Hepatocyte (in vitro differentiated cells): ENCODE results near the gene ATP6V1F. TPM values are rescaled to one million over a fixed set of nuclear protein-coding genes. Genes with fewer than 3 reads are reported as not detected.

Source experiments
- DNase-seq: peaks from one replicate; pipeline ENCODE4 v3.0.0-alpha.2; 2016; ENCODE audit warnings: low spot score
- H2AFZ ChIP-seq: fragments of 200-600 bp; sonication (generic); 2 replicates; pipeline ENCODE4 v1.6.0; 2016; ENCODE audit warnings: antibody characterized with exemption, mild to moderate bottlenecking
- H3K27ac ChIP-seq: fragments of 200-600 bp; sonication (generic); 2 replicates; pipeline ENCODE4 v1.5.1; 2016; ENCODE audit warnings: mild to moderate bottlenecking
- H3K27me3 ChIP-seq: fragments of 200-600 bp; sonication (generic); 2 replicates; pipeline ENCODE4 v1.6.1; 2016
- H3K36me3 ChIP-seq: fragments of 200-600 bp; sonication (generic); replicated peaks from 2 replicates; pipeline ENCODE4 v1.5.1; 2016; ENCODE audit warnings: low read depth; ENCODE audit not compliant: insufficient read depth
- H3K4me1 ChIP-seq: fragments of 200-600 bp; sonication (generic); 2 replicates; pipeline ENCODE4 v1.5.1; 2016; ENCODE audit warnings: mild to moderate bottlenecking, moderate library complexity; ENCODE audit not compliant: insufficient read depth
- H3K4me2 ChIP-seq: fragments of 200-600 bp; sonication (generic); 2 replicates; pipeline ENCODE4 v1.6.0; 2016
- H3K4me3 ChIP-seq: fragments of 200-600 bp; sonication (generic); 2 replicates; pipeline ENCODE4 v1.5.1; 2016; ENCODE audit warnings: mild to moderate bottlenecking
- H3K79me2 ChIP-seq: fragments of 200-600 bp; sonication (generic); 2 replicates; pipeline ENCODE4 v1.6.0; 2017; ENCODE audit warnings: mild to moderate bottlenecking
- H3K9me2 ChIP-seq: fragments of 200-600 bp; sonication (generic); replicated peaks from 2 replicates; pipeline ENCODE4 v1.6.0; 2017; ENCODE audit warnings: mild to moderate bottlenecking; ENCODE audit not compliant: insufficient read depth
- H3K9me3 ChIP-seq: fragments of 200-600 bp; sonication (generic); 2 replicates; pipeline ENCODE4 v1.5.1; 2016; ENCODE audit warnings: low read depth, mild to moderate bottlenecking
- H4K20me1 ChIP-seq: fragments of 200-600 bp; sonication (generic); 2 replicates; pipeline ENCODE4 v1.6.0; 2016; ENCODE audit warnings: mild to moderate bottlenecking; ENCODE audit not compliant: insufficient read depth, poor library complexity, severe bottlenecking
- CTCF ChIP-seq: fragments of 200-600 bp; sonication (generic); IDR thresholded peaks from 2 replicates; pipeline ENCODE4 v1.5.1; 2016; ENCODE audit warnings: antibody characterized with exemption, mild to moderate bottlenecking; ENCODE audit not compliant: poor library complexity
- EZH2 ChIP-seq: fragments of 200-600 bp; sonication (generic); IDR thresholded peaks from 2 replicates; pipeline ENCODE4 v1.6.1; 2016; ENCODE audit warnings: antibody characterized with exemption, mild to moderate bottlenecking, borderline replicate concordance
- EZH2phosphoT487 ChIP-seq: fragments of 200-600 bp; sonication (generic); IDR thresholded peaks from one replicate; pipeline ENCODE4 v1.6.1; 2018; ENCODE audit warnings: antibody characterized with exemption, mild to moderate bottlenecking, low read depth, moderate library complexity; ENCODE audit not compliant: unreplicated experiment, severe bottlenecking
- WGBS: methylation state at CpG from one replicate; pipeline ENCODE4 v1.1.6; 2016; ENCODE audit warnings: low lambda C conversion rate; ENCODE audit errors: missing lambda C conversion rate; 5-methylcytosine and 5-hydroxymethylcytosine counted together
- polyA plus RNA-seq: library from polyadenylated mRNA; unstranded; fragments of >200 nt; fragmentation: Nextera tagmentation; extraction: Ambion mirVana; gene quantifications from 2 replicates; pipeline ENCODE4 v1.2.1, GENCODE V29; 2016
- total RNA-seq: library from RNA; depleted of rRNA; stranded (reverse); fragments of >200 nt; gene quantifications from 2 replicates; pipeline ENCODE4 v1.2.3, GENCODE V29; 2014

ATP6V1F gene
- total and polyA plus RNA-seq, 2 experiments from 2014 or later: 184 to 422 TPM

GRCh38 chr7:128915271-128915819 lies 52.7 kb downstream of the ATP6V1F start:
- Histone ChIP-seq H3K79me2 (no peaks in the 10 kb centered on the region), H3K27ac (no peak overlapping the region), H3K36me3 (no peaks in the 10 kb centered on the region), H3K27me3 (peaks cover 68% of the 10 kb centered on the region), H2AFZ (no peak overlapping the region), H3K4me1 (peaks cover 6% of the 10 kb centered on the region), H3K9me3 (no peaks in the 10 kb centered on the region), H3K4me3 (no peak overlapping the region), H4K20me1 (no peaks in the 10 kb centered on the region), H3K9me2 (no peaks in the 10 kb centered on the region), H3K4me2 (peak overlapping the region; percentile 76)
- DNase-seq: no peak
- peak; percentile 70 for TF ChIP-seq EZH2
- TF ChIP-seq CTCF: no peak
- peak; percentile 61 for TF ChIP-seq EZH2phosphoT487
- WGBS: 15% methylated on average over 24 of the region's 34 CpGs

Other genes with a start within 250 kb of the ATP6V1F start
- gene GARIN1A, start 190.6 kb upstream of the ATP6V1F start, total RNA-seq: 0.40 and 0.67 TPM in 2 replicates
- gene GARIN1A, start 190.6 kb upstream of the ATP6V1F start, polyA plus RNA-seq: 0.44 and 1.7 TPM in 2 replicates
- 248 and 267 TPM in 2 replicates for gene CALU, start 123.5 kb upstream of the ATP6V1F start, total RNA-seq
- 283 and 291 TPM in 2 replicates for gene CALU, start 123.5 kb upstream of the ATP6V1F start, polyA plus RNA-seq
- not detected in 2 replicates for gene OPN1SW, start 87.1 kb upstream of the ATP6V1F start, total RNA-seq
- gene OPN1SW, start 87.1 kb upstream of the ATP6V1F start, polyA plus RNA-seq: 0.80 TPM in 1 of 2 replicates, not detected in the other
- 3.4 and 5.6 TPM in 2 replicates for gene CCDC136, start 70.9 kb upstream of the ATP6V1F start, total RNA-seq
- 3.8 and 8.3 TPM in 2 replicates for gene CCDC136, start 70.9 kb upstream of the ATP6V1F start, polyA plus RNA-seq
- 32.8 and 60.7 TPM in 2 replicates for gene FLNC, start 32.5 kb upstream of the ATP6V1F start, total RNA-seq
- gene FLNC, start 32.5 kb upstream of the ATP6V1F start, polyA plus RNA-seq: 40.4 and 46.6 TPM in 2 replicates
- 0.20 and 0.40 TPM in 2 replicates for gene KCP, start 47.9 kb downstream of the ATP6V1F start, total RNA-seq
- 2.4 and 3.3 TPM in 2 replicates for gene KCP, start 47.9 kb downstream of the ATP6V1F start, polyA plus RNA-seq
- gene IRF5, start 75.1 kb downstream of the ATP6V1F start, total RNA-seq: 0.44 and 0.73 TPM in 2 replicates
- gene IRF5, start 75.1 kb downstream of the ATP6V1F start, polyA plus RNA-seq: 0.55 TPM in 1 of 2 replicates, not detected in the other
- 32.2 and 35.4 TPM in 2 replicates for gene TNPO3, start 192.3 kb downstream of the ATP6V1F start, total RNA-seq
- gene TNPO3, start 192.3 kb downstream of the ATP6V1F start, polyA plus RNA-seq: 19.9 and 20.3 TPM in 2 replicates